ENCODE measurements around the gene NBEA.

Gene NBEA

GRCh38 chr13:35285677-35286076 lies 343.6 kb downstream of the NBEA start:
- TF ChIP-seq CTCF (IDR thresholded peaks at IDR 0.05; ENCODE audit: control extremely low read depth, extremely low read depth, low read depth, missing control alignments): no peak
- CTCF ChIA-PET: interaction anchor here (1.9 kb wide), 1 partner anchor 14 kb away, joined by 5 read pairs; no protein-coding TSS in a partner anchor
- POLR2A ChIA-PET: no interaction called here
- no peak for DNase-seq (ENCODE audit: extremely low spot score)

- no peak for TF ChIP-seq CTCF (IDR thresholded peaks at IDR 0.05; ENCODE audit: control extremely low read depth, extremely low read depth, low read depth, missing control alignments)
- CTCF ChIA-PET: no interaction called here
- DNase-seq (ENCODE audit: extremely low spot score): no peak
- POLR2A ChIA-PET: no interaction called here
Observed at GRCh38 chr13:35292329-35292728, 350.3 kb downstream of the NBEA start.

- TF ChIP-seq CTCF (IDR thresholded peaks at IDR 0.05; ENCODE audit: control extremely low read depth, extremely low read depth, low read depth, missing control alignments): no peak
- no peak for DNase-seq (ENCODE audit: extremely low spot score)
- ChIA-PET POLR2A (no interaction called here), CTCF (no interaction called here)
Observed at GRCh38 chr13:35293579-35294226, 351.6 kb downstream of the NBEA start.

- CTCF ChIA-PET: interaction anchor here (1.1 kb wide), 1 partner anchor 10 kb away, joined by 3 read pairs; no protein-coding TSS in a partner anchor
- no peak for TF ChIP-seq CTCF (IDR thresholded peaks at IDR 0.05; ENCODE audit: control extremely low read depth, extremely low read depth, low read depth, missing control alignments)
- no peak for DNase-seq (ENCODE audit: extremely low spot score)
- POLR2A ChIA-PET: no interaction called here
Observed at GRCh38 chr13:35309706-35310105, 367.6 kb downstream of the NBEA start.

- ChIA-PET CTCF (interaction anchor here (0.8 kb wide), 1 partner anchor 26 kb away, joined by 3 read pairs; no protein-coding TSS in a partner anchor), POLR2A (no interaction called here)
- no peak for TF ChIP-seq CTCF (IDR thresholded peaks at IDR 0.05; ENCODE audit: control extremely low read depth, extremely low read depth, low read depth, missing control alignments)
- DNase-seq (ENCODE audit: extremely low spot score): no peak
Observed at GRCh38 chr13:35332134-35332533, 390.1 kb downstream of the NBEA start.

GRCh38 chr13:35333157-35333556 lies 391.1 kb downstream of the NBEA start:
- no peak for DNase-seq (ENCODE audit: extremely low spot score)
- ChIA-PET POLR2A (no interaction called here), CTCF (no interaction called here)
- no peak for TF ChIP-seq CTCF (IDR thresholded peaks at IDR 0.05; ENCODE audit: control extremely low read depth, extremely low read depth, low read depth, missing control alignments)

Measured in GM10248 (cell line).